ENCODE results near the gene PADI1.

Gene PADI1

DNA sequence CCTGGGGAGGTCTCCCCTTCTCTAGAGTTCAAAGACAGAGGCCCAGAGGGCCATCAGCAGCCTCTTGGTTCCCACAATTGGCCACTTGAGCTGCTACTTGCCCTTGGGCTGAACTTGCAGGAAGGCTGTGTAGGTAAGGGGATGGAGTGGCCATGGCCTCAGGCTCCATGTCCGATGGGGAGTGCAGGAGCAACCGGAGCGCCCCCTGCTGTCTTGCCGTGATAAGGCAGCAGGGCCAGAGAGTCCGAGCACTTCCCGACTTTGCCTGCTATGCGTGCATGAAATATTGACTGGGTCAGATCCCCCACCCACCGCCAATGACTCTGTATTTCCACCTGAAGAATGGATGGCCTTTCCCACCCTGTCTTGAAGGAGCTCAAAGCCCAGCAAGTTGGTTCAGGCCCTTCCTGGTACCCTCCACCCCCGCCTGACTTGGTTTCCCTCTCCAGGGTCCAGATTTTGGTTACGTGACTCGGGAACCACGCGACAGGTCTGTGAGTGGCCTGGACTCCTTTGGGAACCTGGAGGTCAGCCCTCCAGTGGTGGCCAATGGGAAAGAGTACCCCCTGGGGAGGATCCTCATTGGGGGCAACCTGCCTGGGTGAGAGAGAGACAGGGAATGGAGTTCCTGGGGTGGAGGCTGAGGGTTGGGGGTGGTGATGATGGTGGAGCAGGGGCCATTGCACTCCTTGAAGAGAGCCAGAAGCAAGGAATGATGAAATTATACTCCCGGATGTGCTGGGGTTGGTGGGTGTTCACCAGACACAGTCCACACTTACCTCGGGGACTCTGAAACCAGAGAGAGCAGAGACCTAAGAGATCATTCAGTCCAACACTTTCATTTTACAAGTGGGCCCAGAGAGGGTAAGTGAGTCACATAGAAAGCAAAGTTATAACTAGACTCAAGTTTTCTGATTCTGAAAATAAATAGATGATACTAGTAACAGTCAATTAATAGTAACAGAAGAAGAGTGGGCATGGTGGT, 69.5 kb downstream of the PADI1 start:
- DNase-seq = no peak

DNA sequence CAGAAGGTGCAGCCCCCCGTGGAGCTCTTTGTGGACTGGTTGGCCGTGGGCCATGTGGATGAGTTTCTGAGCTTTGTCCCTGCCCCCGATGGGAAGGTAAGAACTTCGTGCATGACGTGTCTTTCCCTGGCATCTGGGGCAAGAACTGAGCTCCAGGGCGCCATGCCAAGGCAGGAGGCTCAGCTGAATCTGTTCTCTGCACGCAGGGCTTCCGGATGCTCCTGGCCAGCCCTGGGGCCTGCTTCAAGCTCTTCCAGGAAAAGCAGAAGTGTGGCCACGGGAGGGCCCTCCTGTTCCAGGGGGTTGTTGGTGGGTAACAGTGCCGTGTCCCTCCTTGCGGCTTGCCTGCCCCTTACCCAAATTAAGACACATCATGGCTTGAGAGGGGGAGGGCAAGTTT, 71.6 kb downstream of the PADI1 start:
- no peak for DNase-seq

- DNase-seq = no peak
Measured at GRCh38 chr1:17277511-17278159, 72.7 kb downstream of the PADI1 start.

DNA sequence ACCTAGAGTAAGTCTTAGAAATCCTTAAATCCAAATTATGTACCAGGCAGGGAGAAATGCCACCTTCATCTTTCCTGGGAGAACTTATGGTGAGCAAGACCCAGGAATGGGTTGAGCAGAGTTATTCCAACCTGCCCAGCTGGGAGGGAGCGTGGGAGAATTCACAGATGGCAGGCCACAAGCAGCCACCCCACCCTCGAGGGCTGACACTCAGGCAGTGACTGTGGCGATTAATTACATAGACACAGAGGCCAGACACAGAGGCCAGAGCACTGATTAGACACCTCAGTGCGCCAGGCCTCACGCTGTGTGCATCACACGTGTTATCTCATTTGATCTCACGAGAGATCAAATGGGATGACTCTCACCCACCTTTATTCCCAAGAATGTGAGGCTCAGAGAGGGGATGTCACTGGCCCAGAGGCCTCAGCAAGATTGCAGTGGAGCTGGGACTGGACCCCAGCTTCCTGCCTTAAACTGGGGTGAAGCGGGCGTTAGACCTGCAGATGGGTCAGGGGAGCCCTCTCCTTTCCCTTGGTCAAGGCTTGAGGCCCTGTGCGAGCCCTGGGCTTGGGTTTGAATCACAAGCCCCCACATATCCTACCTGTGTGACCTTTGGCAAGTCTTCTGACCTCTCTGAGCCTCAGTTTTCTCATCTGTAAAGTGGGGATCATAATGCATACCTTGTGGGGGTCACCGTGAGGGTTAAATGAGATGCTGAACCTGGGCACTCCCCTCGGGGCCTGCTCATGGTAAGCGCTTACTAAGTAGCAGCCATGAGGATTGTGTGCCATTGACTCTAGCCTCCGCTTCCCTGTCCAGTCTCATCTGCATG, 74.3 kb downstream of the PADI1 start:
- DNase-seq = no peak

- DNase-seq = no peak
Measured at GRCh38 chr1:17280436-17280835, 75.5 kb downstream of the PADI1 start.

DNA sequence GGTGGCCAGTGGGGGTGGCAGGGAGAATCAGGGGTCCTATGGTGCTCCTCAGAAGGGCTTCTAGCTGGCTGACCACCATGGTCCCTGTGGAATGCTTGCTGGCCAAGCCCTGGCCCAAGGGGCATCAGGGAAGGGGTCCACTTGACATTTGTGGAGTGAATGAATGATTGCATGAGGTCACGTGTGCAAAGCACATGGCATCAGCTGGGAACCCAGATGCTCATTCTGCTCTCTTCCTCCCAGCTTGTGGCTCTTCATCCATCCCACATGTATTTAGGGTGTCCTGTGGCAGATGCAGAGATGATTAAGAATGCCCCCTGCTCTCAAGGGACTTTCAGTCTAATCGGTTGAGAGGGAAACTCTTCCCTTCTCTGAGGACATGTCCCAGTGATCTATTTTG, 76.0 kb downstream of the PADI1 start:
- no peak for DNase-seq

GRCh38 chr1:17281775-17282181, 76.8 kb downstream of the PADI1 start:
- DNase-seq = no peak

GRCh38 chr1:17282836-17283235, 77.9 kb downstream of the PADI1 start:
- no peak for DNase-seq

GRCh38 chr1:17286646-17287045, 81.7 kb downstream of the PADI1 start:
- no peak for DNase-seq

GRCh38 chr1:17287130-17287776, 82.3 kb downstream of the PADI1 start:
- DNase-seq = no peak

- no peak for DNase-seq
Measured at GRCh38 chr1:17289721-17290120, 84.8 kb downstream of the PADI1 start.

GRCh38 chr1:17290553-17290952, 85.6 kb downstream of the PADI1 start:
- DNase-seq = no peak

- DNase-seq = no peak
Measured at GRCh38 chr1:17292299-17293160, 87.6 kb downstream of the PADI1 start.

DNA sequence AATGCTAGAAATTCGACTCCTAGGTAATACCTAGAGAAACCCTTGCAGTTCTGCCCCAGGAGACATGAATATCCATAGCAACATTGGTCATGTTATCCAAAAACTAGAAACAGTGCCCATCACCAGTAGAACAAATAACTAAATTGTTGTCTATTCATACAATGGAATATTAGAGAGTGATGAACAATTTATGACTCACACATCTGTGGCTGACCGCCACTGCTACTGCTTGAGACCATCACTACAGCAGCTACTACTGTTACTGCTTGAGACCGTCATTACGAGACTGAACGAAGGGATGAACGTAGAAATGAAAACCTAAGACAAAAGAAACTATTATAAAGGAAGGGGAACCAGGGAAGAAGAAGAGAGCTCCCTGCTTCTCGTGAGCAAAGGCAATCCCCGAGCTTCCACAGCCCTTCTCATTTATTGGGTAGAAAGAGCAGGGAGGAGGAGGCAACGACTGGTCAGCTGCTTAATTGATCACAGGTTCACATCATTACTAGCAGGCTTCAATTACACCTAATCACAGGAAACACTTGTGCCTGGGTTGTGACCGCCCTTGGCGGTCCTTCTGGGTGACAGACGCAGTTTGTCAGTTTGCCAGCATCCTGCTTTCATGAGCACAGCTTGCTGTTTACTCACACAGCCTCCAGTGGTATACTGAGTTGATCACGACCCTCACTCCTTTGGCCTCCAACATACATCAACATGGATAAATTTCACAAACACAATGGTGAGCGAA, 88.9 kb downstream of the PADI1 start:
- DNase-seq = no peak

- no peak for DNase-seq
Measured at GRCh38 chr1:17295292-17295691, 90.4 kb downstream of the PADI1 start.

All from effector CD8-positive, alpha-beta T cell (primary cell).